Neutrophil (primary cell): Measurements from ENCODE around the gene OR2T8.

ENCODE experiments used
- H3K27ac ChIP-seq: fragments of 200-600 bp; sonication (generic); 2 replicates; pipeline ENCODE4 v1.5.1; 2016; ENCODE audit warnings: mild to moderate bottlenecking, moderate library complexity
- H3K27me3 ChIP-seq: fragments of 200-600 bp; sonication (generic); 2 replicates; pipeline ENCODE4 v1.6.0; 2016; ENCODE audit warnings: mild to moderate bottlenecking
- H3K36me3 ChIP-seq: fragments of 200-600 bp; sonication (generic); 2 replicates; pipeline ENCODE4 v1.5.1; 2017
- H3K4me1 ChIP-seq, 2 experiments: fragments of 200-600 bp in 1 of 2; sonication (generic) in 1 of 2; 1 replicate in 1 of 2; 2 replicates in 1 of 2; pipeline versions ENCODE4 v1.5.1 to v1.6.1; 2013 to 2016; ENCODE audit warnings: low read depth in 1 of 2, low read length in 1 of 2, mild to moderate bottlenecking in 1 of 2, moderate library complexity in 1 of 2; ENCODE audit not compliant: control insufficient read depth in 1 of 2, insufficient read depth in 1 of 2
- H3K4me3 ChIP-seq, 2 experiments: fragments of 200-600 bp in 1 of 2; sonication (generic) in 1 of 2; 1 replicate in 1 of 2; 2 replicates in 1 of 2; pipeline ENCODE4 v1.5.1; 2013 to 2016; ENCODE audit warnings: low read depth in 1 of 2, low read length in 1 of 2, mild to moderate bottlenecking in 1 of 2, moderate library complexity in 1 of 2
- H3K9me3 ChIP-seq: fragments of 200-600 bp; sonication (generic); 2 replicates; pipeline ENCODE4 v1.5.1; 2016
- CTCF ChIP-seq: fragments of 200-600 bp; sonication (generic); IDR thresholded peaks from 2 replicates; pipeline ENCODE4 v1.5.1; 2016; ENCODE audit warnings: antibody characterized with exemption

OR2T8 gene

GRCh38 chr1:247913786-247914185 is 6.3 kb upstream of the OR2T8 start:
- Histone ChIP-seq H3K4me3 (no peak overlapping the region), H3K4me1 (no peaks in the 10 kb centered on the region), H3K36me3 (no peaks in the 10 kb centered on the region), H3K27ac (no peak overlapping the region), H3K9me3 (no peaks in the 10 kb centered on the region), H3K27me3 (no peaks in the 10 kb centered on the region)
- TF ChIP-seq CTCF: no peak

- no peak for TF ChIP-seq CTCF
- Histone ChIP-seq H3K4me1 (no peaks in the 10 kb centered on the region), H3K4me3 (no peak overlapping the region), H3K27me3 (no peaks in the 10 kb centered on the region), H3K9me3 (no peaks in the 10 kb centered on the region), H3K36me3 (no peaks in the 10 kb centered on the region), H3K27ac (no peak overlapping the region)
These were observed 5.0 kb upstream of the OR2T8 start for GRCh38 chr1:247914941-247915662.

GRCh38 chr1:247923941-247924340 is 3.9 kb downstream of the OR2T8 start:
- Histone ChIP-seq H3K4me3 (no peak overlapping the region), H3K4me1 (no peaks in the 10 kb centered on the region), H3K27me3 (no peaks in the 10 kb centered on the region), H3K27ac (no peak overlapping the region), H3K36me3 (no peaks in the 10 kb centered on the region), H3K9me3 (no peaks in the 10 kb centered on the region)
- TF ChIP-seq CTCF: no peak

- H3K9me3 ChIP-seq: no peaks in the 10 kb centered on the region
- H3K27ac ChIP-seq: no peak within 1 kb of the TSS
- no peaks in the 10 kb centered on the region for H3K4me1 ChIP-seq
- no peak within 1 kb of the TSS for H3K4me3 ChIP-seq
- no peaks in the 10 kb centered on the region for H3K27me3 ChIP-seq
- H3K36me3 ChIP-seq: no peaks in the 10 kb centered on the region
- no peak for TF ChIP-seq CTCF
These were observed 4.8 kb downstream of the OR2T8 start, which contains the start of gene OR2AJ1 for GRCh38 chr1:247924868-247925267. TSS of gene OR2AJ1 (plus strand) at chr1:247924889. CDS start at chr1:247933769, 8,880 bp downstream.

- H3K9me3 ChIP-seq: no peaks in the 10 kb centered on the region
- H3K27me3 ChIP-seq: no peaks in the 10 kb centered on the region
- H3K27ac ChIP-seq: no peak overlapping the region
- H3K4me3 ChIP-seq: no peak overlapping the region
- H3K4me1 ChIP-seq: peaks cover 0 to 2% of the 10 kb centered on the region in 2 experiments
- no peaks in the 10 kb centered on the region for H3K36me3 ChIP-seq
- no peak for TF ChIP-seq CTCF
These were observed 13.9 kb downstream of the OR2T8 start for GRCh38 chr1:247933989-247934388.
